HUES64 (cell line): ENCODE measurements around the gene LRIG2. TPM values are rescaled to one million over a fixed set of nuclear protein-coding genes. Genes with fewer than 3 reads are reported as not detected.
"Not testable (repeated sequence)": the region's sequence is repeated elsewhere in the genome, so short reads cannot be mapped to it uniquely, and the experiment has no call there.

Experiments used
- H3K27ac ChIP-seq: 2 replicates; pipeline ENCODE4 v1.7.0; 2013; ENCODE audit warnings: low read depth, low read length, inconsistent platforms
- H3K27me3 ChIP-seq: 2 replicates; pipeline ENCODE4 v1.6.1; 2013; ENCODE audit warnings: mild to moderate bottlenecking, low read length; ENCODE audit not compliant: insufficient read depth
- H3K36me3 ChIP-seq: 2 replicates; pipeline ENCODE4 v1.6.1; 2013; ENCODE audit warnings: mild to moderate bottlenecking, low read length; ENCODE audit not compliant: insufficient read depth
- H3K4me1 ChIP-seq: 2 replicates; pipeline ENCODE4 v1.6.1; 2013; ENCODE audit warnings: mild to moderate bottlenecking, low read length, moderate library complexity; ENCODE audit not compliant: insufficient read depth
- H3K4me3 ChIP-seq: 2 replicates; pipeline ENCODE4 v1.5.1; 2013; ENCODE audit warnings: mild to moderate bottlenecking, low read length, moderate library complexity
- H3K9ac ChIP-seq: 2 replicates; pipeline ENCODE4 v1.6.1; 2013; ENCODE audit warnings: mild to moderate bottlenecking, low read depth, low read length
- H3K9me3 ChIP-seq: 2 replicates; pipeline ENCODE4 v1.6.1; 2013; ENCODE audit warnings: low read depth, low read length; ENCODE audit not compliant: insufficient read depth
- WGBS: fragments of 150-250, 120-280 bp; methylation state at CpG from one replicate; pipeline ENCODE4 v1.1.7; 2013; ENCODE audit warnings: missing lambda C conversion rate; 5-methylcytosine and 5-hydroxymethylcytosine counted together
- polyA plus RNA-seq, 2 experiments: library from polyadenylated mRNA; stranded (reverse); fragments of 50-300 nt; gene quantifications; one replicate each; pipeline ENCODE4 v1.2.3, GENCODE V29; 2013

The LRIG2 gene, protein sequence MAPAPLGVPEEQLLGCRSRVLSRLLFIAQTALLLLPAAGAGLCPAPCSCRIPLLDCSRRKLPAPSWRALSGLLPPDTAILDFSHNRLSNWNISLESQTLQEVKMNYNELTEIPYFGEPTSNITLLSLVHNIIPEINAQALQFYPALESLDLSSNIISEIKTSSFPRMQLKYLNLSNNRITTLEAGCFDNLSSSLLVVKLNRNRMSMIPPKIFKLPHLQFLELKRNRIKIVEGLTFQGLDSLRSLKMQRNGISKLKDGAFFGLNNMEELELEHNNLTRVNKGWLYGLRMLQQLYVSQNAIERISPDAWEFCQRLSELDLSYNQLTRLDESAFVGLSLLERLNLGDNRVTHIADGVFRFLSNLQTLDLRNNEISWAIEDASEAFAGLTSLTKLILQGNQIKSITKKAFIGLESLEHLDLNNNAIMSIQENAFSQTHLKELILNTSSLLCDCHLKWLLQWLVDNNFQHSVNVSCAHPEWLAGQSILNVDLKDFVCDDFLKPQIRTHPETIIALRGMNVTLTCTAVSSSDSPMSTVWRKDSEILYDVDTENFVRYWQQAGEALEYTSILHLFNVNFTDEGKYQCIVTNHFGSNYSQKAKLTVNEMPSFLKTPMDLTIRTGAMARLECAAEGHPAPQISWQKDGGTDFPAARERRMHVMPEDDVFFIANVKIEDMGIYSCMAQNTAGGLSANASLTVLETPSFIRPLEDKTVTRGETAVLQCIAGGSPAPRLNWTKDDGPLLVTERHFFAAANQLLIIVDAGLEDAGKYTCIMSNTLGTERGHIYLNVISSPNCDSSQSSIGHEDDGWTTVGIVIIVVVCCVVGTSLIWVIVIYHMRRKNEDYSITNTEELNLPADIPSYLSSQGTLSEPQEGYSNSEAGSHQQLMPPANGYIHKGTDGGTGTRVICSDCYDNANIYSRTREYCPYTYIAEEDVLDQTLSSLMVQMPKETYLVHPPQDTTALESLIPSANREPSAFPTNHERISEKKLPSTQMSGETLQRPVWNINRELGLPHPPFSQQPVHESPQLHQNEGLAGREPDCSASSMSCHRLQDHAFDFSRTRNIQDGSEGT
- 6.4 TPM for polyA plus RNA-seq (2013, experiment 1 of 2)
- 8.0 TPM for polyA plus RNA-seq (2013, experiment 2 of 2)

- under 1% methylated on average over 49 of the region's 49 CpGs for WGBS
- Histone ChIP-seq H3K4me3 (peak within 1 kb of the TSS; percentile 87), H3K27me3 (no peaks in the 10 kb centered on the region), H3K27ac (peak within 1 kb of the TSS; percentile 95), H3K9me3 (peaks cover 5% of the 10 kb centered on the region; the same call in 1 of the 2 replicates), H3K36me3 (peaks cover 15% of the 10 kb centered on the region), H3K4me1 (peaks cover 19% of the 10 kb centered on the region), H3K9ac (peak within 1 kb of the TSS; percentile 89)
Measured at GRCh38 chr1:113072757-113073478, at the start of gene LRIG2. TSS of gene LRIG2 (plus strand) at chr1:113073198. CDS start at chr1:113073407, 209 bp downstream.

GRCh38 chr1:113023316-113023715, 49.7 kb upstream of the LRIG2 start:
- WGBS = 98% methylated on average over 3 of the region's 4 CpGs
- peaks cover 26% of the 10 kb centered on the region for H3K4me1 ChIP-seq
- not testable (repeated sequence) for H3K9ac ChIP-seq

DNA sequence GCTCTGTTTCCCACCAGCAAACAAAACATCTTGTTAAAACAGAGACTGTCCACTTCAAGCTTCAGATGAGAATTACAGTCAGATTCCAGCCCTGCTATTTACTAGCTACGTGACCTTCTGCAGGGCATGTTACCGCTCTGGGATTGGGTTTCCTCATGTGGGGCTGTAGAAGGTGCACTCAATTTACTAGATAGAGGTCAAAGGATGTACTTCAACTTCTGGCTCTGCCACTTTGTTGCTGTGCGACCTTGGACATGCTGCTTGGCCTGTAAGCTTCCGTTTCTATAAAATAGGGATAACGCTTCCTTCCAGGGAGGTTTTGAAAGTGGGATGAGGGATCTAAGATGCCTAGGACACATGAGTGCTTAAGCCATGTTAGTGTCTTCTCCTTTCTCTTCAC, 46.0 kb upstream of the LRIG2 start:
- no peaks in the 10 kb centered on the region for H3K9me3 ChIP-seq
- WGBS = 62% methylated on average over 5 of the region's 5 CpGs
- H3K4me3 ChIP-seq = no peak overlapping the region
- H3K36me3 ChIP-seq = no peaks in the 10 kb centered on the region
- no peaks in the 10 kb centered on the region for H3K27me3 ChIP-seq
- H3K4me1 ChIP-seq = peaks cover 24% of the 10 kb centered on the region
- H3K9ac ChIP-seq = peak overlapping the region; percentile 38; the same call in 1 of the 2 replicates
- peak overlapping the region; percentile 97 for H3K27ac ChIP-seq

More at GRCh38 chr1:113023316-113023715, 49.7 kb upstream of the LRIG2 start:
- H3K27me3 ChIP-seq, H3K9me3 ChIP-seq, H3K36me3 ChIP-seq, H3K4me3 ChIP-seq, H3K27ac ChIP-seq: not testable (repeated sequence)

GRCh38 chr1:113027449-113027848, 45.5 kb upstream of the LRIG2 start:
- peaks cover 24% of the 10 kb centered on the region for H3K4me1 ChIP-seq
- no peaks in the 10 kb centered on the region for H3K36me3 ChIP-seq
- H3K4me3 ChIP-seq = no peak overlapping the region
- peak overlapping the region; percentile 38; the same call in 1 of the 2 replicates for H3K9ac ChIP-seq
- H3K27me3 ChIP-seq = no peaks in the 10 kb centered on the region
- no peaks in the 10 kb centered on the region for H3K9me3 ChIP-seq
- peak overlapping the region; percentile 97 for H3K27ac ChIP-seq

GRCh38 chr1:113029822-113030221, 43.2 kb upstream of the LRIG2 start:
- WGBS = 100% methylated on average over 1 of the region's 1 CpG
- peaks cover 24% of the 10 kb centered on the region for H3K4me1 ChIP-seq
- no peak overlapping the region for H3K27ac ChIP-seq
- H3K9me3 ChIP-seq = no peaks in the 10 kb centered on the region
- no peaks in the 10 kb centered on the region for H3K36me3 ChIP-seq
- H3K4me3 ChIP-seq = no peak overlapping the region
- no peak overlapping the region for H3K9ac ChIP-seq
- H3K27me3 ChIP-seq = no peaks in the 10 kb centered on the region

GRCh38 chr1:113031171-113031933, 41.6 kb upstream of the LRIG2 start:
- Histone ChIP-seq H3K4me1 (peaks cover 23% of the 10 kb centered on the region), H3K9me3 (no peaks in the 10 kb centered on the region), H3K9ac (no peak overlapping the region), H3K27ac (no peak overlapping the region), H3K4me3 (no peak overlapping the region), H3K27me3 (no peaks in the 10 kb centered on the region), H3K36me3 (no peaks in the 10 kb centered on the region)
- 96% methylated on average over 8 of the region's 8 CpGs for WGBS

GRCh38 chr1:113035086-113035485, 37.9 kb upstream of the LRIG2 start:
- WGBS = 89% methylated on average over 5 of the region's 5 CpGs
- H3K4me1 ChIP-seq = peaks cover 9% of the 10 kb centered on the region
- H3K4me3 ChIP-seq = no peak overlapping the region
- no peaks in the 10 kb centered on the region for H3K27me3 ChIP-seq
- H3K9me3 ChIP-seq = no peaks in the 10 kb centered on the region
- no peak overlapping the region for H3K9ac ChIP-seq
- no peak overlapping the region for H3K27ac ChIP-seq
- H3K36me3 ChIP-seq = no peaks in the 10 kb centered on the region

DNA sequence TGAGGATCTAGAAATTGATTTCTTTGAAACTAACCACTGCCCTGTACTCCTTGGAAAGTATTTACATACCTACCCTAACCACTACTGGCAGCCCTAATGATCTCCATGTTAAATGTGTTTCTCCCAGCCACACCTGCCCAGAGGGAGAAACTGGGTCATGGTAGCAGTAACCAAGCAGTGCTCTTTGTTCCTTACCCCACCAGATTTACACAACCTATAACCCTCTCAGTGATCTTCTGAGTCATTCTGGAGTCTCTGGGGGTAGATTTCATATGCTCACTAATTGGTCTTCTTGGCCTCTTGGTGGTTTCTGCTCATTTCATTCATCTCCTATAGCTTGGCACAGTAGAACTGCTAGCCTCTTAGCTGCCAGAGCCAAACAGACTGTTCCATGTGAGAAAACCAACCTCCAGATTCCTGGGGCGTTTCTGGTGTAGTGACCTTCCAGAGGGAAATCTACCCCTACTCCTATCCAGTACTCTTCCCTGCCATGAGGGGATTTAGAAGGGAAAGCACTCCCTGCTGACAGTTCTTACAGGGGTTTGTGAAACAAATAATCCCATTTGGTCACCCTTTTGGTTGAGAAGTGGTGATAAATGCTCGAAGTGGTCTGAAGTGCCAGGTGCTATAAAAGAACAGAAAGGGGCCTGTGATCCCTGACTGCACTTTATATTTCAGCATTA, 36.2 kb upstream of the LRIG2 start:
- H3K27ac ChIP-seq = no peak overlapping the region
- WGBS = 56% methylated on average over 1 of the region's 2 CpGs
- H3K9ac ChIP-seq = no peak overlapping the region

DNA sequence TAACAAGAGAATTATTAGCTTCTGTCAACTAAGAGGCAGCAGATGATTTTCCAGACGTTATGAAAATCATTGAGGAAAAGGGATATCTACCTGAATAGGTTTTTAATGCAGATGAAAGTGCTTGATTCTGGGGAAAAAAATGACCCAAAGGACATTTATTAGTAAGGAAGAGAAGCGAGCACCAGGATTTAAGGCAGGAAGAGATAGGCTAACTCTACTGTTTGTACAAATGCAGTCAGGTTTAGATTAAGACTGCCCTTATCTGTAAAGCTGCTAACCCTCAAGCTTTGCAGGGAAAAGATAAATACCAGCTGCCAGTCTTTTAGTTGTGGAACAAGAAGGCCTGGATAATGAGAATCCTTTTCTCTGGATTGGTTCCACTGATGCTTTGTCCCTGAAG, 33.0 kb upstream of the LRIG2 start:
- 77% methylated on average over 2 of the region's 2 CpGs for WGBS

More for the DNA sequence above, 36.2 kb upstream of the LRIG2 start:
- Histone ChIP-seq H3K9me3 (no peaks in the 10 kb centered on the region), H3K36me3 (no peaks in the 10 kb centered on the region), H3K4me3 (no peak overlapping the region), H3K27me3 (no peaks in the 10 kb centered on the region), H3K4me1 (peaks cover 21% of the 10 kb centered on the region)

More for the DNA sequence above, 33.0 kb upstream of the LRIG2 start:
- Histone ChIP-seq H3K27ac (peak overlapping the region; percentile 99), H3K4me3 (no peak overlapping the region), H3K36me3 (no peaks in the 10 kb centered on the region), H3K4me1 (peaks cover 40% of the 10 kb centered on the region), H3K9ac (no peak overlapping the region), H3K9me3 (no peaks in the 10 kb centered on the region), H3K27me3 (no peaks in the 10 kb centered on the region)
